Activated naive CD4-positive, alpha-beta T cell treated with anti-CD3 and anti-CD28 coated beads for 36 hours (primary cell): ENCODE data around the gene WNT7B. TPM values are rescaled to one million over a fixed set of nuclear protein-coding genes. Genes with fewer than 3 reads are reported as not detected.

Experiments used
- CTCF ChIA-PET: fragments of 350-600 bp; sonication (Branson Sonifier 250); formaldehyde crosslinking; loops from one replicate; lab custom pipeline; 2021; ENCODE audit warnings: antibody characterized with exemption; lab: Charles Lee
- DNase-seq: peaks from one replicate; pipeline ENCODE4 v3.0.0-alpha.2; 2020
- H3K27ac Mint-ChIP-seq: one replicate; pipeline ENCODE4 v1.8.0; 2021; ENCODE audit warnings: mild to moderate bottlenecking, mixed read lengths
- H3K27me3 Mint-ChIP-seq: one replicate; pipeline ENCODE4 v1.8.0; 2021; ENCODE audit warnings: low read depth, mixed read lengths
- H3K36me3 Mint-ChIP-seq: one replicate; pipeline ENCODE4 v1.8.0; 2021; ENCODE audit warnings: low read depth, mixed read lengths
- H3K4me1 Mint-ChIP-seq: one replicate; pipeline ENCODE4 v1.8.0; 2021; ENCODE audit warnings: low read depth, mixed read lengths
- H3K4me3 Mint-ChIP-seq: one replicate; pipeline ENCODE4 v1.8.0; 2021; ENCODE audit warnings: mild to moderate bottlenecking, moderate library complexity, mixed read lengths
- H3K9me3 Mint-ChIP-seq: one replicate; pipeline ENCODE4 v1.8.0; 2021; ENCODE audit warnings: mixed read lengths
- intact Hi-C: fragments of 100-400 bp; cut with micrococcal nuclease; formaldehyde crosslinking; loops from one replicate; pipeline ENCODE4 v1.15.1; 2023
- total RNA-seq, 2 experiments: library from RNA; stranded (reverse); gene quantifications; one replicate each; pipeline ENCODE4 v1.2.3, GENCODE V29; 2021

Gene WNT7B
- total RNA-seq, 2 experiments from 2014 or later: not detected

- no peaks in the 10 kb centered on the region for H3K9me3 Mint-ChIP-seq
- CTCF ChIA-PET: interaction anchor here (1.1 kb wide), 1 partner anchor 47 kb away, joined by 3 read pairs; no protein-coding TSS in a partner anchor
- DNase-seq: no peak
- intact Hi-C loops: no loop called here
- H3K36me3 Mint-ChIP-seq: no peaks in the 10 kb centered on the region
- H3K4me1 Mint-ChIP-seq: no peaks in the 10 kb centered on the region
- H3K27ac Mint-ChIP-seq: no peak overlapping the region
- no peak overlapping the region for H3K4me3 Mint-ChIP-seq
- H3K27me3 Mint-ChIP-seq: peaks cover 28% of the 10 kb centered on the region
These were observed 11.4 kb downstream of the WNT7B start for GRCh38 chr22:45965563-45965962.

DNA sequence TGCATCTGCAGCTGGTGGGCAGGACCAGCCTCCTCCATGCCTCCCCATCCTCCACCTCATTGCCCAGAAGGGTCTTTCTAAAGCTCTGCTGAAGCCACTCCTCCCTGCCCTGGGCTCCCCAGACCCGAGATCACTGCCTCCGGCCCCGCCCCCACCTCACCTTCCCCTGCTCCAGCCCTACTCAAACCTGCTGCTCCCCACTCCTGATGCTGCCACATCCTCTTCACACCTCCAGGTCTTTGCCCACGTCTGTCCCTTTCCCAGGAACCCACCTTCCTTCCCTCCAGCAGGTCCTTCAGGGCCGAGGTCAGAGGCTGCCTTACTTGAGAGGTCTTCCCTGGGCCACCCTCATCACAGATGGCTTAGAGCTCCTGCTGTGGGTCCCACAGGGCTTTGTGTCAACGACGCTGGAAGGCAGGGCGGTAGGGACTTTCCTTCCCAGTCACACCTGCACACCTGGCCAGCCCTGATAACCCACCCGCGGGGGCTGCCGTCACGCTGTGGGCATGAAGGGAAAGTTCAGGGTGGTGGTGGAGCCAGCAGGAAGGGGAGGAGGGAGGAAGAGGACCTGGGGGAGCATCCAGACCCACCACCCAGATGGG, 11.9 kb downstream of the WNT7B start:
- intact Hi-C loops: no loop called here
- Mint-ChIP-seq H3K4me3 (no peak overlapping the region), H3K27me3 (peaks cover 23% of the 10 kb centered on the region), H3K4me1 (no peaks in the 10 kb centered on the region), H3K27ac (no peak overlapping the region), H3K36me3 (no peaks in the 10 kb centered on the region), H3K9me3 (no peaks in the 10 kb centered on the region)
- DNase-seq: no peak
- CTCF ChIA-PET: interaction anchor here (1.1 kb wide), 1 partner anchor 48 kb away, joined by 3 read pairs; no protein-coding TSS in a partner anchor

DNA sequence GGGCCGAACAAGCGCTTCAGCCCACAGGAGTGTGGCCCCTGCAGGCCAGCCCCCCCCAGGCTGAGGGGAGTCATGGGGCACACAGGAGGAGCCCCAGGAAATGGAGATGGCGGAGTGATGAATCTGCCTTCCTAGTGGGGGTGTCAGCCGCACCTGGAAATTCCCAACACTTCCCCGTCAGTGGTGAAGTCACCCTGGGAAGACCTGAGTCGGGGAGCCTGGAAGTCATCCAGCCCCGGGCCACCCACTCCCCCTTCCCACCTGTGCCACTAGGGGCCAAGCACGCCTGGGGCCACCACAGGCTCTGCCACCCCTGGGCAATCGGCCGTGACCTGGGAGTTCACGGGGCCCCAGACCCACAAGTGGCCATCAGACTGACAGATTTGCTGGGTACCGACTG, 12.6 kb downstream of the WNT7B start:
- Mint-ChIP-seq H3K27me3 (peaks cover 17% of the 10 kb centered on the region), H3K36me3 (no peaks in the 10 kb centered on the region), H3K27ac (no peak overlapping the region), H3K4me3 (no peak overlapping the region), H3K4me1 (no peaks in the 10 kb centered on the region), H3K9me3 (no peaks in the 10 kb centered on the region)
- CTCF ChIA-PET: no interaction called here
- DNase-seq: no peak
- intact Hi-C loops: no loop called here

DNA sequence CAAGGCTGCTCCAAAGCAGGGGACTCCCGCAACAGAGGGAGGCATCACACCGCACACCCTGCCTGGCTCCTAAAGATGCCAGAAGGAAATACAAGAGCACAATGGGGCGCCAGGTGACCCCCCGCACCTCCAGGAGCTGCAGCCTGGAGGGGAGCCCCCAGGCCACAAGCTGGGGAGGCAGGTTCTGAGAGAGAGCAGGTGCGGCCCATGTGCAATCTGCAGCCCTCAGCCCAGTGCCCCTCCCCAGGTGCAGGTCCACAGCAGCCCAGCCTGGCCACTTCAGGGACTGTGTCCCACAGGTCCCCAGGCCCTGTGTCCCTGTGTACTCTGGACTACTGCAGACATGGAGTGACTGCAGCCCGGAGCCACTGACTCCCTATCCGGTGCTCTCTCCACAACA, 13.1 kb downstream of the WNT7B start:
- Mint-ChIP-seq H3K9me3 (no peaks in the 10 kb centered on the region), H3K27ac (no peak overlapping the region), H3K36me3 (no peaks in the 10 kb centered on the region), H3K4me3 (no peak overlapping the region), H3K27me3 (peaks cover 16% of the 10 kb centered on the region), H3K4me1 (no peaks in the 10 kb centered on the region)
- intact Hi-C loops: no loop called here
- no peak for DNase-seq
- CTCF ChIA-PET: no interaction called here

GRCh38 chr22:45962756-45963324, 14.1 kb downstream of the WNT7B start:
- intact Hi-C loops: no loop called here
- Mint-ChIP-seq H3K4me3 (no peak overlapping the region), H3K4me1 (no peaks in the 10 kb centered on the region), H3K27me3 (peaks cover 8% of the 10 kb centered on the region), H3K27ac (no peak overlapping the region), H3K9me3 (no peaks in the 10 kb centered on the region), H3K36me3 (no peaks in the 10 kb centered on the region)
- DNase-seq: no peak
- CTCF ChIA-PET: no interaction called here

DNA sequence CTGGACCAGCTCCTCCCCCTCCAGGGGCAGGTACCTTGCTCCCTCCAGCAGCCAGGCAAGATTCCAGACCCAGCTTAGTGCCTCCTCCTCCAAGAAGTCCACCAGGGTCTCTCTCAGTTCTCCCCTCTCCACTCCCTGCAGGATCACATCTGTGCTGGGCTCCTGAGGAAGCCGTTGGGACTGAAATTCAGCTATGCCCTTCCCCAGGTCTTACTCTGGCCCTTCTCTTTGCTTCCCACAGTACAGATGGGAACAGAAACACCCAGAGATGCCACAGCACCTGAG, 14.6 kb downstream of the WNT7B start:
- no peak for DNase-seq
- Mint-ChIP-seq H3K9me3 (no peaks in the 10 kb centered on the region), H3K4me1 (no peaks in the 10 kb centered on the region), H3K27me3 (peaks cover 8% of the 10 kb centered on the region), H3K4me3 (no peak overlapping the region), H3K36me3 (no peaks in the 10 kb centered on the region), H3K27ac (no peak overlapping the region)
- CTCF ChIA-PET: no interaction called here
- intact Hi-C loops: no loop called here

DNA sequence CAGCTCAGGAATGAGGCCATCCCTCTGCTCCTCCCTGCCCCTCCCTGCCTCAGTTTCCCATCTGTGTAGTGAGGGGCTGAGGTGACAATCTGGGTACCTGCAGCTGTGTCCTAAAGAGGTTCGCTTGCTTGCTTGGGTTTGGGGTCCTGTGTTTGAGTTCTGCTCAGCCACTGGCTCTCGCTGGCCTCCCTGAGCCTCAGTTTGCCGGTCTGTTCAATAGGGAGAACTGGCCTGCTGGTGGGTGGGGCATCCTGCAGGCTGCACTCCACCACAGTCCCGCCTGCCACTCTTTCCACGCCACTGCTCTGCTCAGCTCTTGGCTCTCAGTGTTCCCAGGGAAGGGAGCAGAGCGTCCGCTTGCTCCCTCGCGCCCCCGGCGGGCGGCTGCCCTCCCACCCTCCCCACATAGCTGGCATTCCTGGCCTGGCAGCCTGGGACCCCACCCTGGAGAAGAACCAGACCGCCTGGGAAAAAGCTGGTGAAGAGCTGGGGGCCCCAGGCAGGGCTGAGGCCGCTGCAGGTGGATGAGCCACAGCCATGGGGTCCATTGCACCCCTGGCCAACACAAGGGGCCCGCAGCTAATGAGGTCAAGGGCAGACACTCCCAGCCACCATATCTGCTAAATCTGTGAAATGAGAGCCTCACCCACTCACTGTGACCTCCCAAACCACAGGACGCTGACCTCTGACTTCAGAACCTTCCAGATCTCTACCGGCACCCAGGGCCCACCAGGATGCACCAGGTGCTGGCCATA, 15.1 kb downstream of the WNT7B start:
- H3K27me3 Mint-ChIP-seq: peaks cover 8% of the 10 kb centered on the region
- H3K27ac Mint-ChIP-seq: no peak overlapping the region
- H3K4me1 Mint-ChIP-seq: no peaks in the 10 kb centered on the region
- CTCF ChIA-PET: interaction anchor here (0.8 kb wide), 1 partner anchor 384 kb away, joined by 3 read pairs; no protein-coding TSS in a partner anchor
- no peaks in the 10 kb centered on the region for H3K36me3 Mint-ChIP-seq
- H3K9me3 Mint-ChIP-seq: no peaks in the 10 kb centered on the region
- intact Hi-C loops: no loop called here
- no peak overlapping the region for H3K4me3 Mint-ChIP-seq
- no peak for DNase-seq

DNA sequence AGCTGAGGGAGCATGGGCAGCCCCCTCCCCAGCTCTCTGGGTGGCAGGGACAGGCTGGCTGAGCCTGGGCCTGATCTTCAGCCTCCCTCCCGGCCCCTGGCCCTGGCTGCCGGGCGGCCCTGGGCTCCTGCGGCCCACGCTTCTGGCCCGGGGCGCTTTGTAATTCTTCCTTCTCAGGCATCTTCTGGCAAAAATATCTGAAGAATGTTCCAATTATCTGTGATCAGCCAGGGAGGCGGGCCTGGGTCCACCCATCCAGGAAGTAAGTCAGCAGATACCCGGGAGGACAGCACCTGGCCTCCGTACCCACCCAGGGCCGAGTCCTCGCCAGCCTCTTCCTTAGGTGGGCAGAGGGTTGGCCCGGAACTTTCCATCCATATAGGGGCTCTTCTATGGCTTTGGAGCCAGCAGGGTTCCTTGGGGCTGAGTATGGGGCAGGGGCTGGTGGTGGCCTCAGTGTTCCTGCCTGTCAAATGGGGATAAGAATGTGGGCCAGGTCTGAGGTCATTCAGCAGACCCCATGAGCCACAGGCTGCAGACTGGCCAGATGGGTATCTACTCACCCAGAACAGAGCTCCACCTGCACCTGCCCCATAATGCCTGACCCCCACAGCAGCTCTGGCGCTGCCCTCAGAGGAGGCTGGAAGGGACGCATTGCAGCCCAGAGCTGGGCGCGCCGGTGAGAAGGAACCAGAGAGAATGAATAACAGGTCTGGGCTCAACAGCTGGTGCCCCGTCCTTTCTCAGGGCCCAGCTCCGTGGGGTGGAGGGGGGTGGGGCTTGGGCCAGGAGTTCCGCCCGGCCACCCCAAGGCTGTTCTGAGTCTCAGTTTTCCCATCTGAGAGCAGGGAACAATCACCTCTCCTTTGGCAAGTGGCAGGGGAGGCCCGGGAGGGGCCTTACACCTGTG, 16.2 kb downstream of the WNT7B start:
- H3K9me3 Mint-ChIP-seq: no peaks in the 10 kb centered on the region
- intact Hi-C loops: no loop called here
- DNase-seq: no peak
- no peak overlapping the region for H3K27ac Mint-ChIP-seq
- no peak overlapping the region for H3K4me3 Mint-ChIP-seq
- peaks cover 6% of the 10 kb centered on the region for H3K27me3 Mint-ChIP-seq
- H3K36me3 Mint-ChIP-seq: no peaks in the 10 kb centered on the region
- CTCF ChIA-PET: interaction anchor here (0.8 kb wide), 1 partner anchor 383 kb away, joined by 3 read pairs; no protein-coding TSS in a partner anchor
- H3K4me1 Mint-ChIP-seq: no peaks in the 10 kb centered on the region

DNA sequence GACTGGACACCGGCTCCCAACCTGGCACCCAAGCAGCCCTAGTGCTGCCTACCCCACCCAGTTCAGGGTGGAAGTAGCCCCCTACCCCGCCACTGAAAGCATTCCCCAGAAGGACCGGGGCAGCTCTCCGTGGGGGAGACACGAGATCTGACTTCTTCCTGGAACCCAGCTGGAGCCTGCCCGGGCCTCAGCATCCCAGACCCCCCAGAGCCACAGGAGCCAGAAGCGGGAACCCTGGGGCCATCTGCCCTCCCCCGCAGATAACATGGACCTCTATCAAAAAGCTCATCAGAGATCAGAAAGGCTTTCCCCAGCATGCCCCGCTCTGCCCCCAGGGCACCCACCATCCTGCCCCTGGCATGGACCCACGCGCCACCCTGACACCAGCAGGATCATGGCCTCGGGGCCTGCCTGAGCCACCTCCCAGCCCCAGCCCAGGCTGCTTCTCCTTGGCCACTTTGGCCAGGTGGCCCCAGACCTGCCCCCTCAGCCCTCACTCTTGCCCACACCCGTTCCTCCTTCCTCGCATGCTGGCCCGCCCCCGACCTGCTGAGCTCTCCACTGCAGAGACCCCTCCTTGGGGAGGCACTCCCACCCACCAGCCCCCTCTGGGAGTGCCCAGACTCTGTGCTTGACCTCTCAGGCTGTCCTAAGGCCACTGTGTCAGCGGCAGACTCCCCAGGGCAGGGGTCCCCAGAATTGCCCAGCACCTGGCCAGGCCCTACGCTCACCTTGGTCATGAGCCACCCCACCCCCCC, 17.1 kb downstream of the WNT7B start:
- no peaks in the 10 kb centered on the region for H3K9me3 Mint-ChIP-seq
- peaks cover 2% of the 10 kb centered on the region for H3K27me3 Mint-ChIP-seq
- no peaks in the 10 kb centered on the region for H3K4me1 Mint-ChIP-seq
- CTCF ChIA-PET: no interaction called here
- intact Hi-C loops: no loop called here
- no peak overlapping the region for H3K27ac Mint-ChIP-seq
- H3K36me3 Mint-ChIP-seq: no peaks in the 10 kb centered on the region
- H3K4me3 Mint-ChIP-seq: no peak overlapping the region
- no peak for DNase-seq

- intact Hi-C loops: no loop called here
- CTCF ChIA-PET: no interaction called here
- H3K36me3 Mint-ChIP-seq: no peaks in the 10 kb centered on the region
These were observed 18.0 kb downstream of the WNT7B start for GRCh38 chr22:45958971-45959370.

GRCh38 chr22:45957826-45958225, 19.1 kb downstream of the WNT7B start:
- DNase-seq: no peak
- no peaks in the 10 kb centered on the region for H3K27me3 Mint-ChIP-seq
- no peak overlapping the region for H3K27ac Mint-ChIP-seq
- intact Hi-C loops: no loop called here
- no peaks in the 10 kb centered on the region for H3K9me3 Mint-ChIP-seq
- H3K4me1 Mint-ChIP-seq: no peaks in the 10 kb centered on the region
- H3K4me3 Mint-ChIP-seq: no peak overlapping the region
- no peaks in the 10 kb centered on the region for H3K36me3 Mint-ChIP-seq
- CTCF ChIA-PET: no interaction called here

More at GRCh38 chr22:45958971-45959370, 18.0 kb downstream of the WNT7B start:
- H3K27me3 Mint-ChIP-seq: no peaks in the 10 kb centered on the region
- no peaks in the 10 kb centered on the region for H3K9me3 Mint-ChIP-seq
- H3K4me3 Mint-ChIP-seq: no peak overlapping the region
- no peaks in the 10 kb centered on the region for H3K4me1 Mint-ChIP-seq
- H3K27ac Mint-ChIP-seq: no peak overlapping the region
- DNase-seq: no peak

GRCh38 chr22:45953178-45953577, 23.8 kb downstream of the WNT7B start:
- Mint-ChIP-seq H3K27ac (no peak overlapping the region), H3K36me3 (no peaks in the 10 kb centered on the region), H3K4me1 (no peaks in the 10 kb centered on the region), H3K27me3 (peaks cover 7% of the 10 kb centered on the region), H3K9me3 (no peaks in the 10 kb centered on the region), H3K4me3 (no peak overlapping the region)
- CTCF ChIA-PET: no interaction called here
- intact Hi-C loops: no loop called here
- no peak for DNase-seq
